Measurements from ENCODE around the gene AMPD3.

GRCh38 chr11:10436224-10436623, 18.8 kb upstream of the AMPD3 start:
- TF ChIP-seq CTCF (IDR thresholded peaks at IDR 0.05) (no peak), POLR2A (IDR thresholded peaks at IDR 0.05) (no peak)
